Fibroblast of pulmonary artery (primary cell): Measurements from ENCODE around the gene TRAP1.

ENCODE experiments used
- DNase-seq: peaks from one replicate; pipeline ENCODE4 v3.0.0-alpha.2; 2010; ENCODE audit warnings: low read depth
- H3K4me3 ChIP-seq: replicated peaks from 2 replicates; pipeline ENCODE4 v1.5.1; 2011; ENCODE audit warnings: low read depth, mild to moderate bottlenecking, control low read depth, low read length, moderate library complexity
- CTCF ChIP-seq: IDR thresholded peaks from 2 replicates; pipeline ENCODE4 v1.5.1; 2011; ENCODE audit warnings: mild to moderate bottlenecking, control low read depth, low read length, inconsistent platforms; ENCODE audit errors: missing control alignments

Gene TRAP1

GRCh38 chr16:3726021-3726687 lies 8.8 kb upstream of the TRAP1 start:
- no peak for TF ChIP-seq CTCF
- no peak overlapping the region for H3K4me3 ChIP-seq
- no peak for DNase-seq

- no peak for TF ChIP-seq CTCF
- DNase-seq: no peak
- no peak overlapping the region for H3K4me3 ChIP-seq
Measured at GRCh38 chr16:3725276-3725675, 8.0 kb upstream of the TRAP1 start.

- TF ChIP-seq CTCF: no peak
- H3K4me3 ChIP-seq: no peak overlapping the region
- no peak for DNase-seq
Measured at GRCh38 chr16:3722508-3722907, 5.2 kb upstream of the TRAP1 start.

GRCh38 chr16:3720418-3720817 lies 3.1 kb upstream of the TRAP1 start:
- no peak for TF ChIP-seq CTCF
- no peak overlapping the region for H3K4me3 ChIP-seq
- no peak for DNase-seq

GRCh38 chr16:3718628-3719027 lies 1.3 kb upstream of the TRAP1 start:
- H3K4me3 ChIP-seq: no peak overlapping the region
- TF ChIP-seq CTCF: no peak
- no peak for DNase-seq

- TF ChIP-seq CTCF: no peak
- no peak for DNase-seq
- peak overlapping the region; percentile 76 for H3K4me3 ChIP-seq
Measured at GRCh38 chr16:3718019-3718391, 681 bp upstream of the TRAP1 start.

- no peak for DNase-seq
- peak overlapping the region; percentile 76 for H3K4me3 ChIP-seq
- no peak for TF ChIP-seq CTCF
Measured at GRCh38 chr16:3716831-3717234, 491 bp downstream of the TRAP1 start.
